K562 (cell line): ENCODE data around the gene MATN4. TPM values are rescaled to one million over a fixed set of nuclear protein-coding genes. Genes with fewer than 3 reads are reported as not detected.
A peak's percentile ranks its signal among the peaks of the same experiment; 100 is the strongest.

Experiments used
- ATAC-seq: fragments of 200-7000 bp; cut with Tn5 transposase; 3 replicates; pipeline ENCODE4 v1.9.1; 2020; ENCODE audit warnings: moderate library complexity
- BruUV-seq: library from RNA; stranded (reverse); fragments of 400-500 nt; replicated peaks from 2 replicates; lab custom pipeline; 2021; lab: Mats Ljungman, UMichigan
- CTCF ChIA-PET: fragments of 300-600 bp; formaldehyde crosslinking; extraction: SDS; loops from one replicate; lab custom pipeline; 2021; ENCODE audit warnings: low intra/inter-chr PET ratio; lab: Yijun Ruan, JAX
- POLR2A ChIA-PET: fragments of 300-600, 350-650 bp; sonication (Branson Sonifier 250); formaldehyde crosslinking; extraction: SDS; loops from one replicate; lab custom pipeline; 2021; ENCODE audit warnings: antibody characterized with exemption, inconsistent platforms; lab: Yijun Ruan, JAX
- DNase-seq, 4 experiments: peaks; one replicate each; pipeline versions ENCODE4 v3.0.0 to v3.0.0-alpha.2; 2011 to 2018; ENCODE audit warnings: low spot score in 3 of 4, mixed read lengths in 3 of 4; ENCODE audit errors: extremely low read depth in 1 of 4
- FAIRE-seq: peaks from 2 replicates; lab custom pipeline; 2011; peaks lifted over from hg19 to GRCh38; lab: Jason Lieb, UNC
- H2AFZ ChIP-seq: 2 replicates; pipeline ENCODE4 v1.6.0; 2011; ENCODE audit warnings: low read depth, low read length, control low read depth, inconsistent platforms
- H3K27ac ChIP-seq: fragments of 200-600 bp; 3 replicates; pipeline ENCODE4 v1.8.0; 2011; ENCODE audit warnings: low read depth, mild to moderate bottlenecking, control low read depth, inconsistent platforms, low read length, moderate library complexity, mixed read lengths; ENCODE audit errors: extremely low read depth
- H3K27me3 ChIP-seq, 2 experiments: fragments of 300-600 bp in 1 of 2; 2 replicates in 1 of 2; 3 replicates in 1 of 2; pipeline versions ENCODE4 v1.6.0 to v1.8.0; 2011; ENCODE audit warnings: inconsistent platforms in 2 of 2, low read length in 2 of 2, mild to moderate bottlenecking in 1 of 2, mixed read lengths in 1 of 2, moderate library complexity in 1 of 2; ENCODE audit not compliant: control insufficient read depth in 2 of 2, insufficient read depth in 2 of 2
- H3K36me3 ChIP-seq: fragments of 300-600 bp; 3 replicates; pipeline ENCODE4 v1.8.0; 2011; ENCODE audit warnings: mild to moderate bottlenecking, low read length, inconsistent platforms; ENCODE audit not compliant: control insufficient read depth, insufficient read depth
- H3K4me1 ChIP-seq, 2 experiments: fragments of 200-600 bp in 1 of 2; replicated peaks in 1 of 2; 2 replicates in 1 of 2; 3 replicates in 1 of 2; pipeline versions ENCODE4 v1.5.1 to v1.8.0; 2011; ENCODE audit warnings: inconsistent platforms in 2 of 2, low read length in 2 of 2, mild to moderate bottlenecking in 1 of 2, mixed read lengths in 1 of 2, moderate library complexity in 1 of 2; ENCODE audit not compliant: control insufficient read depth in 2 of 2, insufficient read depth in 2 of 2
- H3K4me2 ChIP-seq: 2 replicates; pipeline ENCODE4 v1.6.1; 2011; ENCODE audit warnings: low read length, control low read depth, inconsistent platforms, mixed read lengths; ENCODE audit not compliant: insufficient read depth
- H3K4me3 ChIP-seq: fragments of 200-600 bp; sonication (generic), shearing (Covaris generic); 2 replicates; pipeline ENCODE4 v1.5.1; 2016; ENCODE audit warnings: control low read depth, inconsistent platforms
- H3K79me2 ChIP-seq: fragments of 200-600 bp; 3 replicates; pipeline ENCODE4 v1.8.0; 2011; ENCODE audit warnings: low read length, inconsistent platforms; ENCODE audit not compliant: control insufficient read depth, insufficient read depth
- H3K9ac ChIP-seq, 2 experiments: 2 replicates each; pipeline versions ENCODE4 v1.6.0 to v1.6.1; 2011; ENCODE audit warnings: low read depth in 2 of 2, low read length in 2 of 2, control low read depth in 1 of 2, inconsistent platforms in 1 of 2, mild to moderate bottlenecking in 1 of 2, mixed read lengths in 1 of 2; ENCODE audit not compliant: insufficient read depth in 1 of 2
- H3K9me1 ChIP-seq: one replicate; pipeline ENCODE4 v1.6.0; 2011; ENCODE audit warnings: inconsistent platforms, mild to moderate bottlenecking, low read length, moderate library complexity; ENCODE audit not compliant: control insufficient read depth, insufficient read depth
- H3K9me3 ChIP-seq: replicated peaks from 2 replicates; pipeline ENCODE4 v1.5.1; 2011; ENCODE audit warnings: low read depth, low read length, inconsistent platforms; ENCODE audit not compliant: control insufficient read depth, insufficient read depth
- H4K20me1 ChIP-seq: replicated peaks from 2 replicates; pipeline ENCODE4 v1.6.1; 2011; ENCODE audit warnings: low read length, inconsistent platforms, mixed read lengths; ENCODE audit not compliant: control insufficient read depth, insufficient read depth
- ATF6 ChIP-seq: sonication (generic); formaldehyde crosslinking; IDR thresholded peaks from 2 replicates; pipeline ENCODE4 v1.4.0; 2020; ENCODE audit warnings: mild to moderate bottlenecking, missing genetic modification reagents
- BHLHE40 ChIP-seq: IDR thresholded peaks from 2 replicates; pipeline ENCODE4 v1.6.1; 2011; ENCODE audit warnings: low read length, improper control_type of control experiment
- BRD9 ChIP-seq: fragments of 450-650 bp; IDR thresholded peaks from 2 replicates; pipeline ENCODE4 v1.6.1; 2018; ENCODE audit warnings: low read depth; ENCODE audit not compliant: partially characterized antibody
- E2F6 ChIP-seq, 2 experiments: IDR thresholded peaks; 2 replicates each; pipeline ENCODE4 v1.6.1; 2011; ENCODE audit warnings: borderline replicate concordance in 1 of 2, control low read depth in 1 of 2, low read depth in 1 of 2, low read length in 1 of 2, mild to moderate bottlenecking in 1 of 2, mixed read lengths in 1 of 2, moderate library complexity in 1 of 2; ENCODE audit not compliant: insufficient read depth in 1 of 2, insufficient read length in 1 of 2, poor library complexity in 1 of 2, severe bottlenecking in 1 of 2; ENCODE audit errors: extremely low read depth in 1 of 2
- EHMT2 ChIP-seq: fragments of 450-650 bp; IDR thresholded peaks from 2 replicates; pipeline ENCODE4 v1.6.1; 2018; ENCODE audit warnings: antibody characterized with exemption
- FOXK1 ChIP-seq: sonication (generic); formaldehyde crosslinking; IDR thresholded peaks from 2 replicates; pipeline ENCODE4 v1.8.0; 2022; ENCODE audit warnings: missing genetic modification reagents, mild to moderate bottlenecking, borderline replicate concordance
- HDAC1 ChIP-seq, 2 experiments: fragments of 450-650 bp; IDR thresholded peaks; 2 replicates each; pipeline ENCODE4 v1.6.1; 2016 to 2017; ENCODE audit warnings: inconsistent platforms in 1 of 2, mild to moderate bottlenecking in 1 of 2, moderate library complexity in 1 of 2
- KLF10 ChIP-seq: fragments of 250-450 bp; sonication (Bioruptor Pico); IDR thresholded peaks from 2 replicates; pipeline ENCODE4 v1.6.1; 2021; ENCODE audit warnings: matching md5 sums
- NFRKB ChIP-seq: fragments of 450-650 bp; IDR thresholded peaks from 2 replicates; pipeline ENCODE4 v1.6.1; 2016; ENCODE audit warnings: low read depth
- NR3C1 ChIP-seq: sonication (generic); formaldehyde crosslinking; IDR thresholded peaks from 2 replicates; pipeline ENCODE4 v1.8.1; 2022; ENCODE audit warnings: missing genetic modification reagents
- PRDM10 ChIP-seq: fragments of 450-650 bp; IDR thresholded peaks from 2 replicates; pipeline ENCODE4 v1.6.1; 2018; ENCODE audit not compliant: partially characterized antibody
- RBM22 ChIP-seq: fragments of 200-400 bp; formaldehyde crosslinking; IDR thresholded peaks from 2 replicates; pipeline ENCODE4 v1.6.1; 2018; ENCODE audit warnings: low read length, low read depth; ENCODE audit not compliant: poor library complexity, severe bottlenecking
- SMARCC2 ChIP-seq: fragments of 450-650 bp; IDR thresholded peaks from 2 replicates; pipeline ENCODE4 v1.6.1; 2017; ENCODE audit warnings: antibody characterized with exemption, moderate library complexity, mild to moderate bottlenecking, low read depth
- WGBS: fragments of 100-300 bp; shearing (Covaris generic); methylation state at CpG from one replicate; pipeline ENCODE4 v1.1.6; 2016; ENCODE audit warnings: low coverage, mixed read lengths; ENCODE audit not compliant: insufficient coverage; ENCODE audit errors: missing lambda C conversion rate; 5-methylcytosine and 5-hydroxymethylcytosine counted together
- in situ Hi-C: fragments of 300-500 bp; cut with MboI; formaldehyde crosslinking; loops from 4 replicates; pipeline ENCODE4 v1.15.0; 2018; ENCODE audit warnings: inconsistent platforms, mixed read lengths
- intact Hi-C: fragments of 100-400 bp; cut with micrococcal nuclease; formaldehyde crosslinking; loops from 2 replicates; pipeline ENCODE4 v1.14.2; 2022
- polyA plus RNA-seq, 8 experiments: library from polyadenylated mRNA; depleted of rRNA in 4 of 8; stranded (reverse) in 5 of 8; unstranded in 3 of 8; fragments of >200 nt; fragmentation: Nextera tagmentation in 2 of 8; fragmentation: Illumina TruSeq in 1 of 8; extraction: Ambion mirVana in 2 of 8; extraction: Trizol in 1 of 8; gene quantifications; 2 replicates each; pipeline versions ENCODE4 v1.2.1 to v1.2.3, GENCODE V29; 2011 to 2014; ENCODE audit warnings: inconsistent platforms in 1 of 8, missing spikeins in 1 of 8
- total RNA-seq, 7 experiments: library from RNA; depleted of rRNA in 6 of 7; stranded (reverse); fragments of >200 nt in 6 of 7; fragmentation: Illumina TruSeq in 2 of 7; extraction: Trizol in 2 of 7; gene quantifications; 2 replicates each; pipeline versions ENCODE4 v1.2.1 to v1.2.3, GENCODE V29; 2011 to 2021; ENCODE audit warnings: low replicate concordance in 1 of 7

The MATN4 gene
- total and polyA plus RNA-seq, 9 of the 15 experiments (the other 6 are each of a cell fraction or from before 2014, with no cell fraction given) = 0.09 TPM; not detected in 8

DNA sequence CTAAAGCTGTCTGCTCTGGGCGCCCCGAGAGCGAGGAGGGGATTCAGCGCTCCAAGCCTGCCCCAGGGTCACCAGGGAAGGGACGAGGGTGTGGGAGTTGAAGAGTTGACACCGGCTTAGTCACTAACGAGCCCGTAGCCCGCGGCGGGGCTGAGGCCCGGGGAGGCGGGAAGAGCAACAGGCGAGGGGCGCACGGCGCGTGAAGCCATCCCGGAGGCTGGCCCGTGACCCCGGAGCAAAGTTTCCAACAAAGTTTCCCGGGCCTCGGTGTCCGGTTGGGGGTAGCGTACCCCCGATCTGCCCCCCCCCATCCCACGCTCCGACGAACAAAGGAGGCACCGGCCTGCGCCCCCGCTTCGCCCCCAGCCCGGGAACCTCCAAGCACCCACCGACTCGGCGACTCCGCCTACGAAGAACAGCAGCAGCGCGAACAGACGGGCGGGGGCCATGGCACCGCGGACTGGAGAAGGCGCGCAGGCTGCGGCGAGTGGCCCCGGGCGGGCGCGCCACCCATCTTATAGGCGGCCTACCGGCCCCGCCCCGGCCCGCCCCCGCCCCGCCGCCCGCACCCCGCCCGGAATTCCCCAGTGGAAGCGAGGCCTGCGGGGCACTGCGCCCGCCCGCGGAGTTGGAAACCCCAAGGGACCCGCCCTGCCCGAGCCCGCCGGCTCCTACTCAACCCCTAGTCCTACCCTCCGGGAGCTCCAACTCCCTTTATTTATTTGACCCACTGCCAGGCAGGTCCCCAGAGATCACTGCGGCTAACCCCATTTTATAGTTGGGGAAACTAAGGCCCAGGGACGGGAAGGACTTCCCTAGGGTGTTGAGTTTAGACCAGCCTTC is 40.1 kb upstream of the MATN4 start, which contains the start of gene SDC4:
Gene SDC4 (minus strand): TSS at position 489 of the 843 bp plus-strand sequence. CDS start 40 bp downstream, at position 449.
- ChIA-PET POLR2A (interaction anchor here (0.6 to 2.5 kb wide), 13 partner anchors 12 to 333 kb away, joined by 3 to 32 read pairs (median 5); partner anchors contain the start of gene SYS1), CTCF (interaction anchor here (0.6 kb wide), 1 partner anchor 55 kb away, joined by 3 read pairs; no protein-coding TSS in a partner anchor)
- Histone ChIP-seq H4K20me1 (peaks cover 7% of the 10 kb centered on the region; the same call in 1 of the 2 replicates), H3K9ac (peak within 1 kb of the TSS; percentile 74 to 90), H3K4me3 (peak within 1 kb of the TSS; percentile 54), H3K9me1 (no peaks in the 10 kb centered on the region), H3K4me2 (peak within 1 kb of the TSS; percentile 82), H3K79me2 (peaks cover 15% of the 10 kb centered on the region; the same call in 2 of the 3 replicates), H3K27ac (peak within 1 kb of the TSS; percentile 67), H3K4me1 (peaks cover 27 to 41% of the 10 kb centered on the region in 2 experiments), H3K36me3 (no peaks in the 10 kb centered on the region; the same call in 2 of the 3 replicates), H2AFZ (peak within 1 kb of the TSS; percentile 81), H3K9me3 (no peaks in the 10 kb centered on the region), H3K27me3 (no peaks in the 10 kb centered on the region)
- FAIRE-seq (peak; percentile 55), DNase-seq (peak; percentile 76 to 87 (median 86)), ATAC-seq (peak; percentile 84)
- intact Hi-C loops = no loop called here
- no TSS peak for BruUV-seq
- 2% methylated on average over 46 of the region's 77 CpGs for WGBS
- in situ Hi-C loops = no loop called here
- TF ChIP-seq RBM22 = peak; percentile 83
- 0 out of 2 replicates have a peak, but pooled peaks have one; percentile 29 for TF ChIP-seq SMARCC2
- TF ChIP-seq ATF6 = no peak
- TF ChIP-seq EHMT2 = no peak
- no peak for TF ChIP-seq KLF10
- peak; percentile 49 for TF ChIP-seq PRDM10
- no peak for TF ChIP-seq FOXK1 (CRISPR knock-in tag)
- TF ChIP-seq NFRKB = no peak
- 0 out of 2 replicates have a peak, but pooled peaks have one; percentile 4 for TF ChIP-seq BHLHE40
- no peak for TF ChIP-seq NR3C1 (CRISPR knock-in tag)
- TF ChIP-seq E2F6 (IDR thresholded peaks at IDR 0.05; ENCODE audit: borderline replicate concordance in 1 of 2, extremely low read depth in 1 of 2, insufficient read depth in 1 of 2, insufficient read length in 1 of 2, low read depth in 1 of 2, low read length in 1 of 2, poor library complexity in 1 of 2, severe bottlenecking in 1 of 2) = peak; percentile 76 to 91
- peak in 1 of 2 experiments; percentile 37; a peak in 1 of 4 replicates for TF ChIP-seq HDAC1 (IDR thresholded peaks at IDR 0.05)
- no peak for TF ChIP-seq BRD9
